Activated T-helper 1 cell treated with anti-CD3 and anti-CD28 coated beads, Interleukin-2, amount 50 U/mL, for 16 hours (primary cell): ENCODE measurements around the gene ZBTB18.

Experiments
- DNase-seq, 2 donors: peaks; one replicate each; pipeline ENCODE4 v3.0.0-alpha.2; 2020; ENCODE audit warnings: low read depth in 1 of 2, low spot score in 1 of 2

The ZBTB18 gene

GRCh38 chr1:244087611-244088010 is 36.5 kb downstream of the ZBTB18 start:
- no peak for DNase-seq

- no peak for DNase-seq
Measured at GRCh38 chr1:244088161-244088560, 37.1 kb downstream of the ZBTB18 start.

- no peak for DNase-seq
Measured at GRCh38 chr1:244089561-244089960, 38.5 kb downstream of the ZBTB18 start.

- no peak for DNase-seq
Measured at GRCh38 chr1:244090645-244091044, 39.6 kb downstream of the ZBTB18 start.

GRCh38 chr1:244092293-244092963 is 41.3 kb downstream of the ZBTB18 start:
- no peak for DNase-seq

GRCh38 chr1:244092964-244093638 is 42.0 kb downstream of the ZBTB18 start:
- no peak for DNase-seq

GRCh38 chr1:244094880-244095528 is 43.9 kb downstream of the ZBTB18 start:
- DNase-seq: no peak

- no peak for DNase-seq
Measured at GRCh38 chr1:244095529-244095911, 44.4 kb downstream of the ZBTB18 start.

GRCh38 chr1:244096066-244096610 is 45.1 kb downstream of the ZBTB18 start:
- no peak for DNase-seq

- no peak for DNase-seq
Measured at GRCh38 chr1:244096691-244097090, 45.6 kb downstream of the ZBTB18 start.

- DNase-seq: no peak
Measured at GRCh38 chr1:244097523-244098405, 46.7 kb downstream of the ZBTB18 start.

- no peak for DNase-seq
Measured at GRCh38 chr1:244099258-244099930, 48.3 kb downstream of the ZBTB18 start.

GRCh38 chr1:244100276-244100675 is 49.2 kb downstream of the ZBTB18 start:
- no peak for DNase-seq

- DNase-seq: no peak
Measured at GRCh38 chr1:244100704-244101453, 49.8 kb downstream of the ZBTB18 start.

GRCh38 chr1:244102046-244102445 is 51.0 kb downstream of the ZBTB18 start:
- no peak for DNase-seq

- no peak for DNase-seq
Measured at GRCh38 chr1:244102468-244102867, 51.4 kb downstream of the ZBTB18 start.

- no peak for DNase-seq
Measured at GRCh38 chr1:244104309-244105060, 53.4 kb downstream of the ZBTB18 start.

- DNase-seq: no peak
Measured at GRCh38 chr1:244106176-244106575, 55.1 kb downstream of the ZBTB18 start.
